ENCODE data around the gene PEPD. TPM values are rescaled to one million over a fixed set of nuclear protein-coding genes. Genes with fewer than 3 reads are reported as not detected.

The PEPD gene
- total RNA-seq, 1 donor from 2014 or later = 112 TPM

GRCh38 chr19:33545217-33545981 is 23.8 kb upstream of the PEPD start:
- Histone ChIP-seq H3K4me3 (no peak overlapping the region), H3K4me1 (no peaks in the 10 kb centered on the region), H3K36me3 (no peaks in the 10 kb centered on the region), H3K27me3 (no peaks in the 10 kb centered on the region), H3K9me3 (no peaks in the 10 kb centered on the region), H3K27ac (no peak overlapping the region)
- no peak for DNase-seq (ENCODE audit: low spot score in 2 of 2)
- intact Hi-C loops (cut with DNase I) = no loop called here
- no peak for TF ChIP-seq CTCF (IDR thresholded peaks at IDR 0.05)

GRCh38 chr19:33535226-33535625 is 13.6 kb upstream of the PEPD start:
- Histone ChIP-seq H3K9me3 (no peaks in the 10 kb centered on the region), H3K4me1 (no peaks in the 10 kb centered on the region), H3K4me3 (no peak overlapping the region), H3K27ac (no peak overlapping the region), H3K27me3 (no peaks in the 10 kb centered on the region), H3K36me3 (no peaks in the 10 kb centered on the region)
- intact Hi-C loops (cut with DNase I) = no loop called here
- DNase-seq (ENCODE audit: low spot score in 2 of 2) = no peak
- no peak for TF ChIP-seq CTCF (IDR thresholded peaks at IDR 0.05)

- Histone ChIP-seq H3K36me3 (no peaks in the 10 kb centered on the region), H3K27ac (no peak overlapping the region), H3K27me3 (no peaks in the 10 kb centered on the region), H3K4me1 (no peaks in the 10 kb centered on the region), H3K9me3 (no peaks in the 10 kb centered on the region), H3K4me3 (no peak overlapping the region)
- no peak for TF ChIP-seq CTCF (IDR thresholded peaks at IDR 0.05)
- DNase-seq (ENCODE audit: low spot score in 2 of 2) = no peak
- intact Hi-C loops (cut with DNase I) = no loop called here
These were observed 11.4 kb upstream of the PEPD start for GRCh38 chr19:33532859-33533460.

- no peaks in the 10 kb centered on the region for H3K4me1 ChIP-seq
- H3K9me3 ChIP-seq = no peaks in the 10 kb centered on the region
- intact Hi-C loops (cut with DNase I) = no loop called here
- no peak overlapping the region for H3K4me3 ChIP-seq
- no peak overlapping the region for H3K27ac ChIP-seq
- TF ChIP-seq CTCF (IDR thresholded peaks at IDR 0.05) = no peak
- no peaks in the 10 kb centered on the region for H3K27me3 ChIP-seq
- DNase-seq (ENCODE audit: low spot score in 2 of 2) = no peak
- H3K36me3 ChIP-seq = no peaks in the 10 kb centered on the region
These were observed 9.3 kb upstream of the PEPD start for GRCh38 chr19:33530842-33531241.

- Histone ChIP-seq H3K27me3 (no peaks in the 10 kb centered on the region), H3K9me3 (no peaks in the 10 kb centered on the region)
These were observed 8.7 kb upstream of the PEPD start for GRCh38 chr19:33530296-33530695.

More at GRCh38 chr19:33530296-33530695, 8.7 kb upstream of the PEPD start:
- intact Hi-C loops (cut with DNase I) = no loop called here
- H3K4me3 ChIP-seq = no peak overlapping the region
- DNase-seq (ENCODE audit: low spot score in 2 of 2) = no peak
- H3K4me1 ChIP-seq = no peaks in the 10 kb centered on the region
- no peak for TF ChIP-seq CTCF (IDR thresholded peaks at IDR 0.05)
- H3K27ac ChIP-seq = no peak overlapping the region
- H3K36me3 ChIP-seq = no peaks in the 10 kb centered on the region
